Measurements from ENCODE around the gene MXI1.

The MXI1 gene

DNA sequence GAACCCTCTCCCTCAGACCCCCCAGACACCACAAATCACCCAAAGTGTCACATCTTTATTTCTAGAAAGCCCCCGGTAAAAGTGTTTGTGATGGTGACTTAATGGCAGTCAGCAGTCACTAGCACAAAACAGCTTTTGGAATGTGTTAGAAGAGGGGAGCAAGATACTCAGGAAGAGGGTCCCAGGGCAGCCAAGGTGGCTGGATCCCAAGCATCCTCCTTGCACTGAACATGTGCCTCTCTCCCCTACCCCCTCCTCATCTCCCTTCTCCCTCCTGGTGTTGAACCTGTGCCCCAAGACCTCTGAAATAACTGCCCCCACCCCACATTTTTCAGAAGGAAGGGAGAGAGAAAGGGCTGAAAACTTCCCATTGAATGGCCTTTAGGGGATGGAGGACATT, 37.8 kb upstream of the MXI1 start:
- Histone ChIP-seq H3K27me3 (ENCODE audit: control insufficient read depth in 1 of 2, insufficient read depth in 2 of 2, low read length in 2 of 2) (peaks cover 32 to 36% of the 10 kb centered on the region in 2 donors), H3K9ac (ENCODE audit: low read length in 2 of 2) (no peak overlapping the region), H3K9me3 (ENCODE audit: control insufficient read depth in 2 of 2, low read length in 2 of 2) (no peaks in the 10 kb centered on the region), H3K4me3 (ENCODE audit: low read length in 2 of 2) (no peak overlapping the region), H3K4me1 (ENCODE audit: control insufficient read depth, insufficient read depth, low read length) (peaks cover 8% of the 10 kb centered on the region), H3K27ac (ENCODE audit: low read length) (no peak overlapping the region), H3K36me3 (ENCODE audit: control insufficient read depth in 2 of 2, insufficient read depth in 2 of 2, low read length in 2 of 2) (no peaks in the 10 kb centered on the region)

DNA sequence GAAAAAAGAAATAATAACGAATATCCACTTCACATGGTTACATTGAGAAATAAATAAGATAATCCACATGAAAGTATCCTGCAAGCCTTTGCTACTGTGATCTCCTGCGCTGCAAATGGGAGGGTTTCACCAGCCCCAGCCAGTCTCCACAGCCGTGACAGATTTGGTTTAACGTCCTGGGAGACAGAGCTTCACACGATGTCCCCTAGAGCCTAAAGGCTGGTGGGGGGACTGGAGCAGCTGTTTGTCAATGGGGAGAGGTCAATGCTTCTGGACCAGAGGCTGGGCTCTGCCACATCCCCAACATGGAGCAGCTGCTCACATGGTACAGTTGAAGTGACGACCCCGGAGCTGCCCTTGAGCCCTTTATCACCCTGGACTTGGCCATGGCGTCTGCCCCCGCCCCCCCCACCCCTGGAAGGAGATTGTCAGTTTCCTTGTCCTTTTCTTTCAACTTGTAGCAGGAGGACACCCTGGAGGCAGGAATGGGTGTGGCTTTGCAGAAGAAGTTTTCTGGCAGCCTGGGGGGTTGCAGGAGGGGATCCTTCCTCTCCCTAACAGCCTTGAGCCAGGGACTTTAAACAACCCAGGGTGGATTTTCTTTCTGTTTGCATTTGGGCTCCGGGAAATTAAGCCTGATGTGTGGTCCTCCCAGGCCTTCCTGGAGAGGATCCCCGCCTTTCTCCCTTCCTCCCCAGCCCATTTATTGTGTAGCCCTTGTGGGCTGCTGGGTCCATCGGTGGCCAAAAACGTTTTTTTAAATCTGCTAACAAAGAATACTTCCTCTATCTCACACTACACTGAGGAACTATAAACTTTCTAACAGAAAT, 37.0 kb upstream of the MXI1 start:
- peaks cover 8% of the 10 kb centered on the region for H3K4me1 ChIP-seq (ENCODE audit: control insufficient read depth, insufficient read depth, low read length)
- peaks cover 30 to 35% of the 10 kb centered on the region in 2 donors for H3K27me3 ChIP-seq (ENCODE audit: control insufficient read depth in 1 of 2, insufficient read depth in 2 of 2, low read length in 2 of 2)
- no peak overlapping the region for H3K4me3 ChIP-seq (ENCODE audit: low read length in 2 of 2)
- no peaks in the 10 kb centered on the region for H3K36me3 ChIP-seq (ENCODE audit: control insufficient read depth in 2 of 2, insufficient read depth in 2 of 2, low read length in 2 of 2)
- H3K27ac ChIP-seq (ENCODE audit: low read length): no peak overlapping the region
- H3K9me3 ChIP-seq (ENCODE audit: control insufficient read depth in 2 of 2, low read length in 2 of 2): no peaks in the 10 kb centered on the region
- no peak overlapping the region for H3K9ac ChIP-seq (ENCODE audit: low read length in 2 of 2)

DNA sequence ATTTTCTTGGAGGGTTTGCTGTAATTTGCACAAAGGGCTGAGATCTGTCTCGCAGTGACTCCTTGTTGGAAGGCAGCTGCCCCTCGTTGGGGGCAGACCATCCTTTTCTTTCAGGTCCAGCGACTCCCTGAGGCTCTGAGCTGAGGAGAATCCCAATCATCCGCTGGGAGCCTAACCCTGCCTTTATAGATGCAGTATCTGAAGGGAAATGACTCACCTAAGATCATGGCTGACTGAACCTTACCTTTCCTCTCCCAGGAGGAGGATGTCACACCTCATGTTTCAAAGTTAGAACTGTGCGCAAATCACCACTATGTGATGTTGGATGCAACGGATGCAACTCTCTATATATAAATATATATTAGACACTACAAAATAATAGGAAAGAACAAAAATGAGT, 36.4 kb upstream of the MXI1 start:
- Histone ChIP-seq H3K27ac (ENCODE audit: low read length) (no peak overlapping the region), H3K4me3 (ENCODE audit: low read length in 2 of 2) (no peak overlapping the region), H3K36me3 (ENCODE audit: control insufficient read depth in 2 of 2, insufficient read depth in 2 of 2, low read length in 2 of 2) (no peaks in the 10 kb centered on the region), H3K9ac (ENCODE audit: low read length in 2 of 2) (no peak overlapping the region), H3K9me3 (ENCODE audit: control insufficient read depth in 2 of 2, low read length in 2 of 2) (no peaks in the 10 kb centered on the region), H3K27me3 (ENCODE audit: control insufficient read depth in 1 of 2, insufficient read depth in 2 of 2, low read length in 2 of 2) (peaks cover 24 to 28% of the 10 kb centered on the region in 2 donors), H3K4me1 (ENCODE audit: control insufficient read depth, insufficient read depth, low read length) (peaks cover 8% of the 10 kb centered on the region)

DNA sequence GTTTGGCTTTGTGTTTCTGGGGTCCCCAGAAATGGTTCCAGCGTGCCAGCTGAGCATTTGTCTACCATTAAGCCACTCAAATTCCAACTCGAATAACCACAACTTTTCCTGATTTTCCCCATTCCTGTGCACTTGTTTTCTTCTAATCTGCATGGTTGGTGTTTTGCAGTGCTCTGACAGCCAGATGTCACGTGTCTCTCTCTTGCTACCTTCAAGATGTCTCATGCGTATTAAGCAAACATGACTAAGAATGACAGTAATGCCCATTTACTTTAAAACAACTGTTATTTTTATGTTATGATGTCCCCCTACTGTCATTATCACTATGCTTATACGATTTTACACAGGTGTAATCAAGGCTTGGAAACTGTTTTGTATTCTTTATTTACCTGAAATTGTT, 35.2 kb upstream of the MXI1 start:
- H3K36me3 ChIP-seq (ENCODE audit: control insufficient read depth in 2 of 2, insufficient read depth in 2 of 2, low read length in 2 of 2): no peaks in the 10 kb centered on the region

GRCh38 chr10:110174201-110174600, 33.2 kb upstream of the MXI1 start:
- Histone ChIP-seq H3K4me1 (ENCODE audit: control insufficient read depth, insufficient read depth, low read length) (peaks cover 4% of the 10 kb centered on the region), H3K36me3 (ENCODE audit: control insufficient read depth in 2 of 2, insufficient read depth in 2 of 2, low read length in 2 of 2) (no peaks in the 10 kb centered on the region), H3K9me3 (ENCODE audit: control insufficient read depth in 2 of 2, low read length in 2 of 2) (no peaks in the 10 kb centered on the region), H3K4me3 (ENCODE audit: low read length in 2 of 2) (no peak overlapping the region), H3K27ac (ENCODE audit: low read length) (no peak overlapping the region), H3K27me3 (ENCODE audit: control insufficient read depth in 1 of 2, insufficient read depth in 2 of 2, low read length in 2 of 2) (peaks cover 7 to 8% of the 10 kb centered on the region in 2 donors), H3K9ac (ENCODE audit: low read length in 2 of 2) (no peak overlapping the region)

More for the DNA sequence above, 35.2 kb upstream of the MXI1 start:
- Histone ChIP-seq H3K9ac (ENCODE audit: low read length in 2 of 2) (no peak overlapping the region), H3K9me3 (ENCODE audit: control insufficient read depth in 2 of 2, low read length in 2 of 2) (no peaks in the 10 kb centered on the region), H3K4me3 (ENCODE audit: low read length in 2 of 2) (no peak overlapping the region), H3K27me3 (ENCODE audit: control insufficient read depth in 1 of 2, insufficient read depth in 2 of 2, low read length in 2 of 2) (peaks cover 20% of the 10 kb centered on the region in 2 donors), H3K4me1 (ENCODE audit: control insufficient read depth, insufficient read depth, low read length) (peaks cover 8% of the 10 kb centered on the region), H3K27ac (ENCODE audit: low read length) (no peak overlapping the region)

DNA sequence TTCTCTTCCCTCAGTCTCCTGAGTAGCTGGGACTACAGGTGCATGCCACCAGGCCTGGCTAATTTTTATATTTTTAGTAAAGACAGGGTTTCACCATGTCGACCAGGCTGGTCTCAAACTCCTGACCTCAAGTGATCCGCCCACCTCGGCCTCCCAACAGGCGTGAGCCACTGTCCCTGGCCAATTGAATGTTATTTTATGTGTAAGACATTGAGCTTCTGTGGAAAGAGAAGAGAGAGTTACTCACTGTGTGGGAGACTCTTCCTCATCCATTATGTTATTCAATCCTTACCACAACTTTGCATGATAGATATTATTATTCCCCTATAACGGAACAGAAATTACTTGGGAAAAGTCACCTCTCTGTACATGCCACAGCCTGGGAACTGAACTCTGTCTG, 32.6 kb upstream of the MXI1 start:
- Histone ChIP-seq H3K36me3 (ENCODE audit: control insufficient read depth in 2 of 2, insufficient read depth in 2 of 2, low read length in 2 of 2) (no peaks in the 10 kb centered on the region), H3K4me1 (ENCODE audit: control insufficient read depth, insufficient read depth, low read length) (peaks cover 4% of the 10 kb centered on the region), H3K9ac (ENCODE audit: low read length in 2 of 2) (no peak overlapping the region), H3K4me3 (ENCODE audit: low read length in 2 of 2) (no peak overlapping the region), H3K27me3 (ENCODE audit: control insufficient read depth in 1 of 2, insufficient read depth in 2 of 2, low read length in 2 of 2) (peaks cover 4 to 8% of the 10 kb centered on the region in 2 donors), H3K9me3 (ENCODE audit: control insufficient read depth in 2 of 2, low read length in 2 of 2) (no peaks in the 10 kb centered on the region), H3K27ac (ENCODE audit: low read length) (no peak overlapping the region)

DNA sequence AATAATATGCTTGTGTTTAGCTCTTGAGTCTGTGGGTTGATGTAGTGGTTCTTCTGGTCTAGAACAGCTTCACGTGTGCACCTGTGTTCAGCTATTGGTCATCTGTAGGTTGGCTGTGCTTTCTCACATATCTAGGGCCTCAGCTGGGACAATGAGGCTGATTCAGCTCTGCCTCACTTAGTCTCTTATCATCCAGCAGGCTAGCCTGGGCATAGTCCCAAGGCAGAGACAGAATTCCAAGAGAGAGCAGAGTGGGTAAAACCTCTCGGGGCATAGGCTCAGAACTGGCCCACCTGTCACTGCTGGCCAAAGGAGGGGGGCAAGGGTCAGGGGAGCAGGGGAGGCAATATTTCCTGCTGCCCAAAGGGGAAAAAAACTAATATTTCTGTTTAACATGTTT, 32.0 kb upstream of the MXI1 start:
- H3K9me3 ChIP-seq (ENCODE audit: control insufficient read depth in 2 of 2, low read length in 2 of 2): no peaks in the 10 kb centered on the region
- peaks cover 0 to 7% of the 10 kb centered on the region in 2 donors for H3K27me3 ChIP-seq (ENCODE audit: control insufficient read depth in 1 of 2, insufficient read depth in 2 of 2, low read length in 2 of 2)
- no peaks in the 10 kb centered on the region for H3K36me3 ChIP-seq (ENCODE audit: control insufficient read depth in 2 of 2, insufficient read depth in 2 of 2, low read length in 2 of 2)
- H3K9ac ChIP-seq (ENCODE audit: low read length in 2 of 2): no peak overlapping the region
- no peak overlapping the region for H3K4me3 ChIP-seq (ENCODE audit: low read length in 2 of 2)
- H3K27ac ChIP-seq (ENCODE audit: low read length): no peak overlapping the region
- H3K4me1 ChIP-seq (ENCODE audit: control insufficient read depth, insufficient read depth, low read length): no peaks in the 10 kb centered on the region

DNA sequence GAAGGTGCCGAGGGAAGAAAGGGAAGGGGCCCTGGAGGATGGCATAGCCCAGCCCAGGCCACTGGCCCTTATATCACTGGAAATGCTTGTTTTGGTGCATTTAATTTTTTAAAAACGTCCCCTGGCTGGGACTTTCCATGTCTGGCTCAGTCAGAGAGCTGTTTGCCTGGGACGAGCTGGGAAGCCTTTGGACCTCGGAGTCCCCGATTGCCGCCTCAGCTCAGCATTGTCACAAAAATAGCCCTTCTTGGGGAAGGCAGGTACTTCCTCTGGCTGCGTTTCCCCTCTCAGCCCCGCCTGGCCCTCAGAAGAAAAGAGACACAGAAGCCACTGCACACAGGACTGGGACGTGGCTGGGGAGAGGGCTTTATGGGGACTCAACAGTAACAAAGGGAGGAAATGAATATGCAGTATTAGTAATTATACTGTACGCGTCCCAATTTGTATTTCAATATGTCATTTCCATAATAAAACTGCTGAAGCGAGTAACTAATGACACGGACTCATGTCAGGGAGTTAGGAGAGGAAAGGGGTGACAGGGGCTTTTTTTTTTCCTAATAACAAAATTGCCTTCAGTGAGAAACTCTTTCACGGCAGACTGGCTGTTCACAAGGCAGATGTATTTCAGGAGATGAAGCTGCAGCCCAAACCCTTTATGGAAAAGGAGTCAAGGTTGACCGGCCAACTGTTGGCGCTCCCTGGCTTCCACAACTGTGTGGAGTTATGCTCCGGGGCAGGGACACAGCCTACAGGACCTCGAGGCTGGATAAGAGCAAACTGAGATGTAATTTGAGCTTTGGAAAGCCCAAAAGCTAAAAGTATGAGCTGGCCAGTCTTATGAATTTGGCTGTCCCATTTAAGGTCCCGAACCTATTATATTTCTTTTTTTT, 31.0 kb upstream of the MXI1 start:
- H3K4me3 ChIP-seq (ENCODE audit: low read length in 2 of 2): no peak overlapping the region
- H3K27ac ChIP-seq (ENCODE audit: low read length): no peak overlapping the region

GRCh38 chr10:110179220-110179619, 28.2 kb upstream of the MXI1 start:
- Histone ChIP-seq H3K27ac (ENCODE audit: low read length) (no peak overlapping the region), H3K36me3 (ENCODE audit: control insufficient read depth in 2 of 2, insufficient read depth in 2 of 2, low read length in 2 of 2) (no peaks in the 10 kb centered on the region), H3K27me3 (ENCODE audit: control insufficient read depth in 1 of 2, insufficient read depth in 2 of 2, low read length in 2 of 2) (peaks cover 0 to 3% of the 10 kb centered on the region in 2 donors), H3K4me3 (ENCODE audit: low read length in 2 of 2) (no peak overlapping the region), H3K4me1 (ENCODE audit: control insufficient read depth, insufficient read depth, low read length) (no peaks in the 10 kb centered on the region), H3K9ac (ENCODE audit: low read length in 2 of 2) (no peak overlapping the region), H3K9me3 (ENCODE audit: control insufficient read depth in 2 of 2, low read length in 2 of 2) (no peaks in the 10 kb centered on the region)

More for the DNA sequence above, 31.0 kb upstream of the MXI1 start:
- Histone ChIP-seq H3K9me3 (ENCODE audit: control insufficient read depth in 2 of 2, low read length in 2 of 2) (no peaks in the 10 kb centered on the region), H3K9ac (ENCODE audit: low read length in 2 of 2) (no peak overlapping the region), H3K27me3 (ENCODE audit: control insufficient read depth in 1 of 2, insufficient read depth in 2 of 2, low read length in 2 of 2) (peaks cover 0 to 4% of the 10 kb centered on the region in 2 donors), H3K4me1 (ENCODE audit: control insufficient read depth, insufficient read depth, low read length) (no peaks in the 10 kb centered on the region), H3K36me3 (ENCODE audit: control insufficient read depth in 2 of 2, insufficient read depth in 2 of 2, low read length in 2 of 2) (no peaks in the 10 kb centered on the region)

GRCh38 chr10:110181451-110181850, 26.0 kb upstream of the MXI1 start:
- Histone ChIP-seq H3K4me3 (ENCODE audit: low read length in 2 of 2) (no peak overlapping the region), H3K27me3 (ENCODE audit: control insufficient read depth in 1 of 2, insufficient read depth in 2 of 2, low read length in 2 of 2) (peaks cover 0 to 3% of the 10 kb centered on the region in 2 donors)

More at GRCh38 chr10:110181451-110181850, 26.0 kb upstream of the MXI1 start:
- Histone ChIP-seq H3K9ac (ENCODE audit: low read length in 2 of 2) (no peak overlapping the region), H3K27ac (ENCODE audit: low read length) (no peak overlapping the region), H3K4me1 (ENCODE audit: control insufficient read depth, insufficient read depth, low read length) (no peaks in the 10 kb centered on the region), H3K36me3 (ENCODE audit: control insufficient read depth in 2 of 2, insufficient read depth in 2 of 2, low read length in 2 of 2) (no peaks in the 10 kb centered on the region), H3K9me3 (ENCODE audit: control insufficient read depth in 2 of 2, low read length in 2 of 2) (no peaks in the 10 kb centered on the region)
